Muscle of back (tissue), 11 donors: ENCODE results near the gene CALHM1. TPM values are rescaled to one million over a fixed set of nuclear protein-coding genes. Genes with fewer than 3 reads are reported as not detected.
"Not testable (repeated sequence)": the region's sequence is repeated elsewhere in the genome, so short reads cannot be mapped to it uniquely, and the experiment has no call there.

Experiments
- DNase-seq, 3 donors: peaks; one replicate each; pipeline versions ENCODE4 v3.0.0 to v3.0.0-alpha.2; 2013
- polyA plus RNA-seq, 10 donors: library from polyadenylated mRNA; unstranded; fragments of 120-200 nt; gene quantifications; one replicate each; pipeline ENCODE4 v1.2.1, GENCODE V29; 2013; ENCODE audit not compliant: insufficient read length in 10 of 10

CALHM1 gene
- polyA plus RNA-seq, 10 donors = 0.04 to 0.11 (median 0.08) TPM; not detected in 5

DNA sequence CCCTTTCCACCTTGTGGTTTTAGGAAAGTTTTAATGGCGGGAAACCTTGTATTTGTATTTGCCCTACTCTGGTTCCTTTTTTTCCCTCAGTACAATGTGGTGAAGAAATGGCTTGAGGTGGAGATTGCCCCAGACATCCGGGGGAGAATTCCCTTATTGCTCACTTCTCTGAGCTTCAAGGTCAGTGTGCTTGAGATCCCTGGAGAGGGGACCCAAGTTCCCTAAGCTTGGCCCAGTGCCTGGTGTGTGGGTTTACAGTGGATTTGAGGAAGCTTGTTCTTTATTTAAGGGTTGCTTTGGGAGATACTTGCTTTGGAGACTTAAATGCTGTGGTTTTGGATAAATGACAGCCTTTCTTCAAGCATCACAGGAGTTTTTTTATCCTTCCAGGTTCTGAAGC is 24.8 kb downstream of the CALHM1 start:
- no peak for DNase-seq

DNA sequence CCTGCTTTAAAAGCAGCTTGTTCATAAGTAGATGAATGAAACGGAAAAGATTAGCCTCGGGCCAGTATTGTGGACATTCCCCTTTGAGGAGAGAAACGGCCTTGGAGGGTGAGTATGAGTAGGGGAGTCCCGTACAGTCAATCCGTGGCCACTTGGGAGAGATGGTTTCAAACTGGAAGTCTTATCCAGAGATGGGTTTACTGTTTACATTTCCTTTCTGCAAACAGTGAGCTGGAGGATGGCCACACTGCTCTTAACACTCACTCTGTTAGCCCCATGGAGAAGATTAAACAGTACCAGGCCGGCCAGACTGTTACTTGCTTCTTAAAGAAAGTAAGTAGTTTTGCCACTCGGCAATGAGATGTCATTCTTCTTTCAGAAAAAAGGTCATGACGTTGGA is 26.8 kb downstream of the CALHM1 start:
- DNase-seq = no peak

DNA sequence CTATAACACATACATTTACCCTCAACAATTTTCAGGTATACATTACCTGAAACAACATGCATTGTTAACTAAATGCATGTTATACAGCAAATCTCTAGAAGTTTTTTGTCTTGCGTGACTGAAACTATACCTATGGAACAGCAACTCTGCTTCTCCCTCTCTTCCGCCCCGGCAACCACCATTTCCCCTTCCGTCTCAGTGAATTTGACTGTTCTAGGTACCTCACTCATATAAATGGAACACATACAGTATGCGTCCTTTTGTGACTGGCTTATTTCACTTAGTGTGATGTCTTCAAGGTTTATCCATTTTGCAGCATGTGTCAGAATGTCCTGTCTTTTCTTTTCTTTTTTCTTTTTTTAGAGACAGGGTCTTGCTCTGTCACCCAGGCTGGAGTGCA is 29.1 kb downstream of the CALHM1 start:
- no peak for DNase-seq

DNA sequence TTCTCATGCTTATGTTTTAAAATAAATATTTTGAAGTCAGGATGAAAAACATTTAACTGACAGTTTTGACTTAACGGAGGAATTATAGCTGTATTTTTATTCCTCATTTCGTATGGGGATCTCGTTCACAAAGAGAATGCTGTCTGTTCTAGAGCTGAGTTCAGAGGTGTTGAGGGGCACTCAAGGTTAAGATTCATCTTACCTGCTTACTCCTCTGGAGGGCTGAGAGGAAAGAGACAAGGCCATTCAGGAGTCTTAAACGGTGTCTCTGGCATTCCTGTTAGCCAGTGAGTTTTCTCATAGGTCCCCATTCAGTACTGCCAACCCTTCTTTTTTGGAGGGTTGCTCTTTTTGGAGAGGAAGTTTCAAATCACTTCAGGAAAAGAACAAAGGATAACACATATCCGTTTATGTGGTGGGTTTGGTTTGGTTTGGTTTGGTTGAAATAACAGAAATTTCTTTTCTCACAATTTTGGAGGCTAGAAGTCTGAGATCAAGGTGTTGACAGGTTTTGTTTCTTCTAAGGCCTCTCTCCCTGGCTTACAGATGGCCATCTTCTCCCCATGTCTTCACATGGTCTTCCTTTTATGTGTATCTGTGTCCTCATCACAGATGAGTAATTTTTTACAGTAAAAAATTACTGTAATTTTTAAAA is 29.6 kb downstream of the CALHM1 start:
- no peak for DNase-seq

DNA sequence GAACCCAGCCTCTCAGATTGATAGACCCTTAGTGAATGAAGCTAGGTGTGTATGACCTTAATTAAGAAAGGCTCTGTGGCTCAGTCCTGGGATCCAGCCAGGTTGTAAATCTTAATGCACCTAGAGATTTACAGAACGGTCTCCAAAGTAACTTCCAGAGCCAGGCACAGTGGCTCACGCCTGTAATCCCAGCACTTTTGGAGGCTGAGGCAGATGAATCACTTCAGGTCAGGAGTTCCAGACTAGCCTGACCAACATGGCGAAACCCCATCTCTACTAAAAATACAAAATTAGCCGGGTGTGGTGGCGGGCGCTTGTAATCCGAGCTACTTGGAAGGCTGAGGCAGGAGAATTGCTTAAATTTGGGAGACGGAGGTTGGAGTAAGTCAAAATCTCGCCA is 30.8 kb downstream of the CALHM1 start:
- DNase-seq = no peak

DNA sequence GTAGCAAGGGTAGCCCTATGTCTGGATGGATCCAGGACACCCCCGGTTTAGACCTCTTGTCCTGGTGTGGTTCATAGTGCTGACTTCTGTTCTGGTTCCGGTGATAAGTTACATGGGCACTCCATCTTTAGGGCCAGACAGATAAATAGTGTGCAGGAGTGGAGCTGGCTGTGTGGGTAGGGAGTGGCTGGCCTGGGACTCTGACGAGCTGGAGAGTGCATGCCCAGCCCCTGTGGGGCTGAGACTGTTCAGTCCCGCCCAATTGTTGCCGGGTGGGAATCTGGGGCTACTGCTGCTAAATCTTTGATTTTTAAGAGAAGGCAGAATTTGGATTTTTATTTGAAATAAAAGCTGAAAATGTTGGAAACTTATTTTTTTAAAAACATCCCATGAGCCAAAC is 35.0 kb downstream of the CALHM1 start:
- DNase-seq = no peak

DNA sequence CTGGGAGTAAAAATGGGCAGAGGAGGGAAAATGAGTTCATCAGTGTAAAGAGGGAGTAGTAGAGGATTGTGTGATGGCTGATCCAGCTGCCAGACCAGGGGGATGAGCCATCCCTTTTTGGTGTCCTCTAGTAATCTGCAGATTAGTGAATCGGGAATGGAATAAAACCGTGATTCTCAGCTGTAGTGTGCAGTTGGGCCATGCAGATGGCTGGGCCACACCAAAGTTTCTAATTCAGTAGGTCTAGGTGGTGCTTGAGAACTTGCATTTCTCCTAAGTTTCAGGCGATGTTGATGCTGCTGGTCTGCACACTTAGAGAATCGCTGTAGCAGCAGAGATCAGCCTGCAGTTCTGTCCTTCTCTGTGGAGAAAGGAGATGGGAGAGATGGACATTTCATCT is 39.6 kb downstream of the CALHM1 start:
- DNase-seq = no peak

DNA sequence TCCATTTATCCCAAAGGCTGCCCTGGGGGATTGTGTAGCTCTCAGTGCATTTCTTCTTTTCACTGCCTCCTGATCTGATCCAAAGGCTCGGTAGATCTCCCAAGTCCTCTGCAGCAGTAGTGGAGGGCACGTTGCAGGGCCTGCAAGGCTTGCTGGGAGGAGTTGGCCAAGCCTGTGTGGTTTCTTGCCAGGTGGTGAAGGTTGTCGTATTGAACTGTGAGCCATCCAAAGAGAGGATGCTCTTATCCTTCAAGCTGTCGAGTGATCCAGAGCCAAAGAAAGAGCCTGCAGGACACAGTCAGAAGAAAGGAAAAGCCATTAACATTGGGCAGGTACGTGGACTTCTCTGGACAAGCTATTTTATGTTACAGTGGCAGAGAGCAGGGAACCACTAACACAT is 41.1 kb downstream of the CALHM1 start:
- no peak for DNase-seq

DNA sequence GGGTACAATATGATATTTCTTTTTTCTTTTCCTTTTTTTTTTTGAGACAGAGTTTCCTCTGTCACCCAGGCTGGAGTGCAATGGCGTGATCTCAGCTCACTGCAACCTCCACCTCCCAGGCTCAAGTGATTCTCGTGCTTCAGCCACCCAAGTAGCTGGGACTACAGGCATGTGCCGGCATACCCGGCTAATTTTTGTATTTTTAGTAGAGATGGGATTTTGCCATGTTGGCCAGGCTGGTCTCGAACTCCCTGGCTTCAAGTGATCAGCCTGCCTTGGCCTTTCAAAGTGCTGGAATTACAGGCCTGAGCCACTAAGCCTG is 41.6 kb downstream of the CALHM1 start:
- DNase-seq = not testable (repeated sequence)

DNA sequence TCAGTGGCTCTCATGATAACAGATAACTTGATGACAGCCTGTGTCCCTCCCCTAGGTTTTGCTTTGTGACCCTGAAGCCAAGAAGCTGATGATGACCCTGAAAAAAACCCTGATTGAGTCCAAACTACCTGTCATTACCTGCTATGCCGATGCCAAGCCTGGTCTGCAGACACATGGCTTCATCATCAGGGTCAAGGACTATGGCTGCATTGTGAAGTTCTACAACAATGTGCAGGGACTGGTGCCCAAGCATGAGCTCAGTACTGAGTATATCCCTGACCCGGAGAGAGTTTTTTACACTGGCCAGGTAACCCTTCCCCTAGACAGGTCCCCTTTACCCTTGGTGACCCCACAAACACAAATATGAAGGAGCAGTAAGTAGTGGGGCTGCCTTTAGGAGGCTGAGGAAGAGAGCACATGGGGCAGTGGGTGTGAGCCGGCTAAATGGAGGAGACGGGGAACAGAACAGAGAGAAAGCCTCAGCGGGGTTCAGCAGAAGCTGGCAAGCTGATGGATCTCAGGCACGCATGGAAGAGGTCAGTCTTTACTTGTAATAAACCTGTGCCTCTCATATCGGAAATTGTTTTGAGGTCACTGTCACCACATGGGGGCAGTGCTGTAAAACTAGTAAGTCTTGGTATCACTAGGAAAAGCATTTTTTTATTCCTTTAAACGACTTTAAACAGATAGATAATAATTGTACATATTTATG is 42.1 kb downstream of the CALHM1 start:
- peak; percentile 64 to 82 (median 72) for DNase-seq

DNA sequence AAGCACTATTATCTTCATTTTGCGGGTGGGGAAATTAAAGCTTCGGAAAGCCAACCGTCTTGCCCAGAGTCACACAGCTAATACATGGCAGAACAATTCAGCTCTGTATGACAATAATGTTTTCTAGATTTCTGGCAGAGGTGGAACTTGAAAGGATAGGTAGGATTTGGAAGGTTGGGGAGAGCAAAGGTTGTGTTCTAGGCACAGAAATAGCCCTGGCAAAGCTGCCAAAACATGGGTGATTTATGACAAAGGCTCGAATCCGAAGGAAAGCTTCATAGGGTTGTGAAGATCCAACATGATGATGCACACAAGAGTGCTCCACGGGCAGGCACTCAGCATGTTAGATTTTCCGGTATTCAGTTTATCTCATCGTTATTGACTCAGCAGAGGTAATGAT is 43.1 kb downstream of the CALHM1 start:
- no peak for DNase-seq

DNA sequence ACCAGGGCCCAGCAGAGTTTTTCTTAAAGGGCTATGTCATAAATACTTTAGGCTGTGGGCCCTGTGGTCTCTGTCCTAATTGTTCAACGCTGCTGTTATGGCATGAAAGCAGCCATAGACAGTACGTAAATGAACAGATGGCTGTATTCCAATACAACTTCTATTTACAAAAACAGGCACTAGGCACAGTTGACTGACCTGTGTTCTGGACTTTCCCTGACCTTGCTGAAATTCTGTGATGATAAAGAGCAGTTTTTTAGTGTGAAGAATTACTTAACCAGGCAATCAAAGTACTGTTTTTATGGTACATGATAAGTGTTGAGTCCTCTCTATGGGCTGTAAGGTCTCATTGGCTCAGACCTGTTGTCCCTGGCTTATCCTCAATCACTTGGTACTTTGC is 45.1 kb downstream of the CALHM1 start:
- no peak for DNase-seq

Other genes starting within 250 kb of the CALHM1 start
- gene RPEL1, start 213.0 kb downstream of the CALHM1 start, polyA plus RNA-seq = under 1 TPM in 2 of 10 donors, not detected in 8; 0.17 to 0.19 TPM
- gene INA, start 181.8 kb downstream of the CALHM1 start, polyA plus RNA-seq = under 1 TPM; 0.08 to 0.77 (median 0.19) TPM
- 10 to 100 TPM in 2 of 10 donors, 1 to 10 TPM in 8; 7.8 to 10.2 (median 9.7) TPM for gene PCGF6, start 107.8 kb downstream of the CALHM1 start, polyA plus RNA-seq
- gene TAF5, start 90.9 kb downstream of the CALHM1 start, polyA plus RNA-seq = 1 to 10 TPM; 3.0 to 5.3 (median 4.5) TPM
- gene ATP5MK, start 62.4 kb downstream of the CALHM1 start, polyA plus RNA-seq = 100 to 1,000 TPM; 231 to 289 (median 250) TPM
- 10 to 100 TPM; 23.0 to 31.6 (median 25.4) TPM for gene PDCD11, start 62.3 kb downstream of the CALHM1 start, polyA plus RNA-seq
- 10 to 100 TPM; 11.4 to 22.1 (median 17.0) TPM for gene CALHM2, start 6.5 kb downstream of the CALHM1 start, polyA plus RNA-seq
- gene CALHM3, start 20.3 kb upstream of the CALHM1 start, polyA plus RNA-seq = not detected
- 10 to 100 TPM in 9 of 10 donors, 1 to 10 TPM in 1; 8.8 to 32.7 (median 24.5) TPM for gene NEURL1, start 34.8 kb upstream of the CALHM1 start, polyA plus RNA-seq